ENCODE measurements around the gene CDADC1. TPM values are rescaled to one million over a fixed set of nuclear protein-coding genes. Genes with fewer than 3 reads are reported as not detected.
A peak's percentile ranks its signal among the peaks of the same experiment; 100 is the strongest.

The CDADC1 gene
- total and polyA plus RNA-seq, 5 experiments from 2014 or later: 7.8 to 13.3 (median 8.9) TPM

DNA sequence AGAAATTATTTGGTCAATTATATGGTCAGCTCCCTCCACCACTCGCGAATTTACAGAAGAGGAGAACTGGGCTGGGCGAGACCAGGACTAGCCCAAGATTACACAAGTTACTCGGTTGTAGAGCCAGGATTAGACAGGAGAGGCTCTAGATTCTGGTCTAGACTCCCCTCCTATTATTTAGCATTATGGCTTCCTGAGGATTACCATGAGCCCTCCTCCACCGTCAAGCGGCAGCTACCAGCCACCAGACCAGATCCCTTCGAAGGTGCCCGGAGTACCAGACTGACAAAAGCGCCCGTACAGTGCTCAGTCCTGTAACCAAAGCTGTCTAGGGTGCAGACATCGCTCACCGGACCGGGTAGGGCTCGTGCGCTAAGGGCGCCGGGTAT is 28.1 kb upstream of the CDADC1 start:
- Mint-ChIP-seq H3K4me3 (peak overlapping the region; percentile 50 to 81 (median 74)), H3K9me3 (peaks cover 0 to 3% (median 0%) of the 10 kb centered on the region in 9 donors), H3K4me1 (peaks cover 11 to 27% (median 19%) of the 10 kb centered on the region in 4 donors), H3K27me3 (peaks cover 37 to 65% (median 50%) of the 10 kb centered on the region in 5 donors), H3K27ac (no peak overlapping the region), H3K36me3 (peaks cover 0 to 12% (median 2%) of the 10 kb centered on the region in 3 donors)
- ATAC-seq (no peak), DNase-seq (no peak)
- POLR2A ChIA-PET: no interaction called here

DNA sequence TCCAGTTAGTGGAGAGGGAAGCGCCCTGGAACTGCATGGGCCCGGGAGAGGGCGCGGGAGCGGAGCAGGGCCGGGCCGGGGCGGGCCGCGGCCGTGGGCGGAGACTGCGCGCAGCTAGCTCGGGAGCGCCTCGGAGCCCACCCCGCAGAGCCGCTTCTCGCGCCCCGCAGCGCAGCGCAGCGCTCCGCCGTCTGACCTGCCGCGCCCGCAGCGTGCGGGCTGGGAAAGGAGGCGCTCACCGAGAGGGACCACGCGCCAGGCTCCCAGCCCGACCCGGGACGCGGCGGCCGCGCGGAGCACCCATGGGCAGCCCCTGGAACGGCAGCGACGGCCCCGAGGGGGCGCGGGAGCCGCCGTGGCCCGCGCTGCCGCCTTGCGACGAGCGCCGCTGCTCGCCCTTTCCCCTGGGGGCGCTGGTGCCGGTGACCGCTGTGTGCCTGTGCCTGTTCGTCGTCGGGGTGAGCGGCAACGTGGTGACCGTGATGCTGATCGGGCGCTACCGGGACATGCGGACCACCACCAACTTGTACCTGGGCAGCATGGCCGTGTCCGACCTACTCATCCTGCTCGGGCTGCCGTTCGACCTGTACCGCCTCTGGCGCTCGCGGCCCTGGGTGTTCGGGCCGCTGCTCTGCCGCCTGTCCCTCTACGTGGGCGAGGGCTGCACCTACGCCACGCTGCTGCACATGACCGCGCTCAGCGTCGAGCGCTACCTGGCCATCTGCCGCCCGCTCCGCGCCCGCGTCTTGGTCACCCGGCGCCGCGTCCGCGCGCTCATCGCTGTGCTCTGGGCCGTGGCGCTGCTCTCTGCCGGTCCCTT is 27.5 kb upstream of the CDADC1 start, which contains the start of gene MLNR:
TSS of gene MLNR (plus strand) at position 303 of the 820 bp plus-strand sequence. CDS start at position 303, 0 bp downstream.
- DNase-seq: peak in 8 of 10 donors; percentile 5 to 48 (median 36)
- Mint-ChIP-seq H3K36me3 (peaks cover 0 to 12% (median 2%) of the 10 kb centered on the region in 3 donors), H3K9me3 (peaks cover 0 to 2% (median 0%) of the 10 kb centered on the region in 9 donors)

DNA sequence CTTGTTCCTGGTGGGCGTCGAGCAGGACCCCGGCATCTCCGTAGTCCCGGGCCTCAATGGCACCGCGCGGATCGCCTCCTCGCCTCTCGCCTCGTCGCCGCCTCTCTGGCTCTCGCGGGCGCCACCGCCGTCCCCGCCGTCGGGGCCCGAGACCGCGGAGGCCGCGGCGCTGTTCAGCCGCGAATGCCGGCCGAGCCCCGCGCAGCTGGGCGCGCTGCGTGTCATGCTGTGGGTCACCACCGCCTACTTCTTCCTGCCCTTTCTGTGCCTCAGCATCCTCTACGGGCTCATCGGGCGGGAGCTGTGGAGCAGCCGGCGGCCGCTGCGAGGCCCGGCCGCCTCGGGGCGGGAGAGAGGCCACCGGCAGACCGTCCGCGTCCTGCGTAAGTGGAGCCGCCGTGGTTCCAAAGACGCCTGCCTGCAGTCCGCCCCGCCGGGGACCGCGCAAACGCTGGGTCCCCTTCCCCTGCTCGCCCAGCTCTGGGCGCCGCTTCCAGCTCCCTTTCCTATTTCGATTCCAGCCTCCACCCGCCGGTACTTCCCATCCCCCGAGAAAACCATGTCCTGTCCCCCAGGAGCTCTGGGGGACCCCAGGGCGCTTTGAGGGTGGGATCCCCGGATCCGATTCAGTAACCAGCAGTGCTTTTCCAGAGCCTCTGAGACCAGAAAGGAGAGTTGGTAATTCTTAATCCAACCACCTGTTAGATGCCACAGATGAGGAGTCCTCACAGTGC is 26.7 kb upstream of the CDADC1 start:
- H3K4me1 Mint-ChIP-seq: peaks cover 4 to 19% (median 10%) of the 10 kb centered on the region in 4 donors
- DNase-seq: no peak
- POLR2A ChIA-PET: interaction anchor here (0.7 to 1.0 kb wide), 2 partner anchors 26 to 771 kb away, joined by 3 read pairs; no protein-coding TSS in a partner anchor
- peak overlapping the region; percentile 56 to 80 (median 69) for H3K4me3 Mint-ChIP-seq
- H3K36me3 Mint-ChIP-seq: peaks cover 0 to 12% (median 2%) of the 10 kb centered on the region in 3 donors
- H3K27me3 Mint-ChIP-seq: peaks cover 40 to 67% (median 57%) of the 10 kb centered on the region in 5 donors
- peak overlapping the region in 2 of 10 donors; percentile 50 to 70 for H3K27ac Mint-ChIP-seq
- peaks cover 0 to 2% (median 0%) of the 10 kb centered on the region in 9 donors for H3K9me3 Mint-ChIP-seq
- ATAC-seq: peak in 1 of 2 donors; percentile 13

More for the DNA sequence above, 27.5 kb upstream of the CDADC1 start, which contains the start of gene MLNR:
- Mint-ChIP-seq H3K27ac (no peak within 1 kb of the TSS), H3K27me3 (peaks cover 40 to 67% (median 54%) of the 10 kb centered on the region in 5 donors), H3K4me3 (peak within 1 kb of the TSS; percentile 59 to 81 (median 74)), H3K4me1 (peaks cover 5 to 21% (median 13%) of the 10 kb centered on the region in 4 donors)
- POLR2A ChIA-PET: interaction anchor here (0.7 to 1.0 kb wide), 2 partner anchors 27 to 771 kb away, joined by 3 read pairs; no protein-coding TSS in a partner anchor
- ATAC-seq: peak; percentile 84 to 88

DNA sequence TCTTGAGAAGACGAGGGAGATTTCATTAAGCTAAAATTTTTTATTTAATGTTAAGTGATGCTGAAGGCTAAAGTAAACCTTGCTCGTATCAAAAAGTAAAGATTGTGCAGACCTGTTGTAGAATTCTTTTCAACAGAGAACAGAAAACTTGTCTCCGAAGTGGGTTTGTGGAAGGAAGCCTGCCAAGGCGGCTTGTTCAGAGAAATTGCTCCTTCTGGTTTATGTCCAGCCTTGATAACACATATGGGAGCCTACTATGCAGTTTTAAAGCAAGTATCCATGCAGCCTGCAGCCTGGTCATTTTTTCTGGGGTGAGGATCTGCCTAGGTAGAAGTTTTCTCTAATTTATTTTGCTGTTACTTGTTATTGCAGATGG is 26.1 kb upstream of the CDADC1 start:
- DNase-seq: no peak
- H3K27me3 Mint-ChIP-seq: peaks cover 40 to 66% (median 53%) of the 10 kb centered on the region in 5 donors
- H3K4me1 Mint-ChIP-seq: peaks cover 4 to 14% (median 8%) of the 10 kb centered on the region in 4 donors
- H3K36me3 Mint-ChIP-seq: peaks cover 0 to 12% (median 2%) of the 10 kb centered on the region in 3 donors
- no peak for ATAC-seq
- H3K4me3 Mint-ChIP-seq: peak overlapping the region; percentile 29 to 80 (median 68)
- POLR2A ChIA-PET: interaction anchor here (1.0 kb wide), 1 partner anchor 26 kb away, joined by 3 read pairs; no protein-coding TSS in a partner anchor
- no peaks in the 10 kb centered on the region for H3K9me3 Mint-ChIP-seq
- no peak overlapping the region for H3K27ac Mint-ChIP-seq

DNA sequence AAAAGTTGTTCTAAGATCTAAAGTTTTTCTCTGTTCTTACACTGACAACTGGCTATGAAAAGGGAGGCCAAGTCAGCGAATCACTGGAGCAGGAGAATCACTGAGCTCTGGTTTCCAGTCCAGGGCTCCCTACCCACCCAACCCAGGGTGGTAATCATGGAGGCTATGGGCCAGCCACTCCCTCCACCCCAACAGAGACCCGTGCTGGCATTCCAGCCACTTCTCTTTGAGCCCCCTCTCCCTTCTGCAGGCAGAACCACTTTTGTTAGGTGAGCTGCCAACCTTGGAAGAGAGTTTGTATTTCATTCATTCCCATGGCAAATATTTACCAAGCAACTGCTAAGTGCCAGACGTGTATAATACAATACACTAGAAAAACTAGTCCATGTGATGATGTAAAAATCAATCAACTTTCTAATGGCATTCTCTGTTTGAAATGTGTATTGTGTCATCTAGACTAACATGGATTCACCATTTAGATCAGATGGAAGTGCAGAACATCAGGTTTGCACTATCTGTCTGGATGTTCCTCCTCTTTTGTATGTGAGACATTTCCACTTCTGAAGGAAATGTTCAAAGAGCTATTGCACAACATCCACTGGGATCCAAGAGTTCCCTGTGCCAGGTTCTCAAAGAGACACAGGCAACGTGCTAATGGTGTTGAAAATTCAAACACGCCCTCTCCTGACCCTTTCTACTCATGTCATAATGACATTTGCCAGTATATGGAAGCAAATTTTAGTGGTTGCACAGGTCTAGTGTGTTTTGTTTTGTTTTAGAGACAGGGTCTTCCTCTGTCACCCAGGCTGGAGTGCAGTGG is 22.3 kb upstream of the CDADC1 start:
- H3K4me3 Mint-ChIP-seq: no peak overlapping the region
- DNase-seq (no peak), ATAC-seq (no peak)
- POLR2A ChIA-PET: no interaction called here
- H3K9me3 Mint-ChIP-seq: no peaks in the 10 kb centered on the region
- H3K27me3 Mint-ChIP-seq: peaks cover 15 to 33% (median 29%) of the 10 kb centered on the region in 5 donors
- peaks cover 2 to 6% (median 4%) of the 10 kb centered on the region in 4 donors for H3K4me1 Mint-ChIP-seq
- H3K36me3 Mint-ChIP-seq: peaks cover 0 to 2% (median 0%) of the 10 kb centered on the region in 3 donors
- H3K27ac Mint-ChIP-seq: no peak overlapping the region

DNA sequence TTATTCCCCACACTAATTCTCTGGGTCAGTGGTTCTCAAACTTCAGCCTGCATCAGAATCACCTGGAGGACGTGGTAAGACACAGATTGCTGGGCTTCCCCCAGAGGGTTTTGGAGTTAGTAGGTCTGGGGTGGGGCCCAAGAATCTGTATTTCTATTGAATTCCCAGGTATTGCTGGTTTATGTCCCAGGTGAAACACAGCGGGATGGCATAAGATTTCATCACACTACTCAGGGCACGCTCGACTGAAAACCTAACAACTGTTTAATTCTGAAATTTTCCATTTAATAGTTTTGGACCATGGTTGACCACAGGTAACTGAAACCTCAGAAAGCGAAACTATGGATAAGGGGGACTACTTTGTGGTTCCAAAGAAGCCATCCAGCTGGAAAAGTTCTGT is 21.1 kb upstream of the CDADC1 start:
- H3K36me3 Mint-ChIP-seq: no peaks in the 10 kb centered on the region

DNA sequence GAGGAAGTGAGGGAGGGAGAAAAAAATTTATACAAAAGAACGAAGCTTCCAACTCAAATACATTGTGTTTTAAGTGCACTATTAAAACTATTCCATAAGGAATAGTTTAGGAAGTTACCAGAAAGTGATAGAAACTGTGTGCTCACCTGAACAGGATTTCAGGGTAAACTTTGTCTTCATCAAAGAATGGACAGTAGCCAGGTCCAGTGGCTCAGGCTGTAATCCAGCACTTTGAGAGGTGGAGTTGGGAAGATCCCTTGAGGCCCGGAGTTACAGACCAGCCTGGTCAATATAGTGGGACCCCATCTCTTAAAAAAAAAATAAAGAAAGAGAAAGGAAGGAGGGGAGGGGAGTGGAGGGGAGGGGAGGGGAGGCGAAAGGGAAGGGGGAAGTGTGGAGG is 13.0 kb upstream of the CDADC1 start:
- ATAC-seq: no peak
- POLR2A ChIA-PET: no interaction called here
- no peak for DNase-seq
- no peaks in the 10 kb centered on the region for H3K4me1 Mint-ChIP-seq
- no peaks in the 10 kb centered on the region for H3K36me3 Mint-ChIP-seq
- no peak overlapping the region for H3K27ac Mint-ChIP-seq
- no peaks in the 10 kb centered on the region for H3K9me3 Mint-ChIP-seq
- peaks cover 0 to 1% (median 0%) of the 10 kb centered on the region in 5 donors for H3K27me3 Mint-ChIP-seq
- H3K4me3 Mint-ChIP-seq: no peak overlapping the region

More for the DNA sequence above, 21.1 kb upstream of the CDADC1 start:
- H3K27me3 Mint-ChIP-seq: peaks cover 10 to 27% (median 23%) of the 10 kb centered on the region in 5 donors
- no peak overlapping the region for H3K4me3 Mint-ChIP-seq
- H3K4me1 Mint-ChIP-seq: peaks cover 0 to 3% (median 0%) of the 10 kb centered on the region in 4 donors
- POLR2A ChIA-PET: no interaction called here
- H3K27ac Mint-ChIP-seq: no peak overlapping the region
- no peaks in the 10 kb centered on the region for H3K9me3 Mint-ChIP-seq
- ATAC-seq (no peak), DNase-seq (no peak)

DNA sequence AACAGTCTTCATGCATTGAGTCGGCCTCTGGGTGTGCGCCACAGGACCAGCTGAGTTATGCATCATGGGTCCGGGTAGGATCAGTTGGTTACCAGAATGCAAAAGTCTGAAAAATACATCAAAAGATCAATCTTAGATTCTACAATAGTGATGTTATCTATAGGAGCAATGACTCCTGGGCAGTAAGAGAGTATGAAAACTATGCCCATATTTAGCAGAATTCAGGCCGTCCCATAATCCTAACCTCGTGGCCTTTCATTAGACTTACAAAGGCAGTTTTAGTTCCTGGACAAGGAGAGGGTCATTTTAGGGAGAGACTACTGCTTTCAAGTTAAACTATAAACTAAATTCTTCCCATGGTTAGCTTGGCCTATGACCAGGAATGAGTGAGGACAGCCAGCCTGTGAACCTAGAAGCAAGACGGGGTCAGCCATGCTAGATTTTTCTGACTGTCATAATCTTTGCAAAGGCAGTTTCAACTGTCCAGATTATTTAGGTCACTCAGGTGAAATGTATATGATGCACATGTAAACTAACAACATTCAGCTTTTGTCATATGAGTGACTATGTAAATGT is 11.8 kb upstream of the CDADC1 start:
- no peak for DNase-seq
- no peaks in the 10 kb centered on the region for H3K4me1 Mint-ChIP-seq
- no peak overlapping the region for H3K4me3 Mint-ChIP-seq
- H3K27ac Mint-ChIP-seq: no peak overlapping the region
- H3K9me3 Mint-ChIP-seq: no peaks in the 10 kb centered on the region
- peaks cover 0 to 1% (median 0%) of the 10 kb centered on the region in 5 donors for H3K27me3 Mint-ChIP-seq
- no peak for ATAC-seq
- POLR2A ChIA-PET: no interaction called here
- no peaks in the 10 kb centered on the region for H3K36me3 Mint-ChIP-seq

DNA sequence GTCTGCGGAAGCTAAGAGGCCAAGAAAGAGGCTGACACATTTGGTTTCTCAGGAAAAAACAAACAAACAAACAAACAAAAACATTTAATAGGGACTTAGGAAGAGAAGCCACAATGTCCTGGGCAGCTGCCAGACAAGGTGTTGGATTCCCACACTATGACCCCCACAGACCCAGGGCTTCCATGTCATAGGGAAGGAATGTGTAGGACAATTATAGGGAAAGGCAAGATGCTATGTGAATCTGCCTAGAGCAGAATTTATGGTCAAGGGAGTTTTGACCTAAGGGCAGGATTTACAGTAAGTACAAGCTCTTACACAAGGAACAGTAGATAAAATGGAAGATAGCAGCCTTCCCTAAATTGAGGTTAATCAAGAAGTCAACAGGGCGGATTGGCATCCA is 9.1 kb upstream of the CDADC1 start:
- H3K36me3 Mint-ChIP-seq: peaks cover 0 to 2% (median 0%) of the 10 kb centered on the region in 3 donors
- no peaks in the 10 kb centered on the region for H3K9me3 Mint-ChIP-seq
- peaks cover 0 to 1% (median 0%) of the 10 kb centered on the region in 5 donors for H3K27me3 Mint-ChIP-seq
- no peaks in the 10 kb centered on the region for H3K4me1 Mint-ChIP-seq
- POLR2A ChIA-PET: interaction anchor here (0.7 kb wide), 1 partner anchor 19 kb away, joined by 4 read pairs; no protein-coding TSS in a partner anchor
- no peak overlapping the region for H3K4me3 Mint-ChIP-seq
- ATAC-seq (no peak), DNase-seq (no peak)
- no peak overlapping the region for H3K27ac Mint-ChIP-seq

DNA sequence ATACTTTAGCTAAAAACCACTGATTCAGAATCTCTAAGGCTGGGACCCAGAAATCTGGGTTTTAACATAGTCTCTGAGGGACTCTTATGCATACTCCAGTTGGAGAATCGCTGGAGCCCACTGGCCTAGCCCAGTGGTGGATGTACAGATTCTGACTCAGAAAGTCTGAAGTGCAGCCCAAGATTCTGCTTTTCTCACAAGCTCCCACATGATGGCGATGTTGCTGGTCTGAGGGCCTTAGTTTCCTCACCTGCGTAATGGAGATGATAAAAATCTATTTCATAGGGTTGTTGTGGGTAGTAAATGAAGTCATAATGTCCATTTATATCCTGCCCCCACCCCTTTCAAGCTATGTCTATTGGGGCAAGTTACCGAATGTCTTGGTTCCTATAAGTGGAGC is 7.7 kb upstream of the CDADC1 start:
- peak; percentile 73 to 74 for ATAC-seq
- Mint-ChIP-seq H3K4me3 (no peak overlapping the region), H3K27ac (no peak overlapping the region), H3K27me3 (peaks cover 0 to 1% (median 0%) of the 10 kb centered on the region in 5 donors), H3K4me1 (no peaks in the 10 kb centered on the region), H3K36me3 (peaks cover 0 to 2% (median 0%) of the 10 kb centered on the region in 3 donors), H3K9me3 (no peaks in the 10 kb centered on the region)
- peak in 5 of 10 donors; percentile 14 to 37 (median 30) for DNase-seq
- POLR2A ChIA-PET: no interaction called here

DNA sequence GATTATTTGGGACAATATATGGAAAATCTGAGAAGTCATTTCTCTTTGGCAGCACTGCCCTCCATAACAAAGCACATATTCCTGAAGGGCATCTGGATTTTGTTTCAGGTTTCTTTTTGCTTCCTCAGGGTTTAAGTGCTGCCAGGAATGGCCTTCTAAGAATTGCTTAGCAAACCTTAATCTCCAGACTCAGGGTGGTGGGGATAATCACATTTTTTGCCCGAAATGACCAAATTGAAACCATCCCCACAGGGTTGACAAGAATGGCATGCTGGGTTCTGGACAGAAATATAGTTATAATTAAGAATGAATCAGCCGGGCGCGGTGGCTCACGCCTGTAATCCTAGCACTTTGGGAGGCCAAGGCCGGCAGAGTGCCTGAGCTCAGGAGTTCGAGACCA is 6.4 kb upstream of the CDADC1 start:
- POLR2A ChIA-PET: no interaction called here
- Mint-ChIP-seq H3K9me3 (no peaks in the 10 kb centered on the region), H3K4me3 (no peak overlapping the region), H3K27me3 (peaks cover 0 to 1% (median 0%) of the 10 kb centered on the region in 5 donors), H3K27ac (no peak overlapping the region), H3K36me3 (peaks cover 0 to 2% (median 0%) of the 10 kb centered on the region in 3 donors), H3K4me1 (peaks cover 0 to 1% (median 0%) of the 10 kb centered on the region in 4 donors)
- ATAC-seq (no peak), DNase-seq (no peak)

Data from naive thymus-derived CD8-positive, alpha-beta T cell (primary cell).